GM23338 (cell line): ENCODE results near the gene MIF. TPM values are rescaled to one million over a fixed set of nuclear protein-coding genes. Genes with fewer than 3 reads are reported as not detected.
"Not testable (repeated sequence)": the region's sequence is repeated elsewhere in the genome, so short reads cannot be mapped to it uniquely, and the experiment has no call there.

ENCODE experiments used
- ATAC-seq: fragments of 200-7000 bp; cut with Tn5 transposase; 3 replicates; pipeline ENCODE4 v1.9.1; 2020
- DNase-seq: peaks from one replicate; pipeline ENCODE4 v3.0.0-alpha.2; 2015; ENCODE audit warnings: low spot score
- H2AFZ ChIP-seq: fragments of 200-600 bp; sonication (generic); 2 replicates; pipeline ENCODE4 v1.8.0; 2016; ENCODE audit warnings: antibody characterized with exemption, mild to moderate bottlenecking, moderate library complexity
- H3F3A ChIP-seq: fragments of 200-600 bp; sonication (generic); replicated peaks from 2 replicates; pipeline ENCODE4 v1.8.0; 2017; ENCODE audit warnings: antibody characterized with exemption, mixed run types, low read depth
- H3K27ac ChIP-seq: fragments of 200-600 bp; sonication (generic); 2 replicates; pipeline ENCODE4 v1.6.1; 2016; ENCODE audit warnings: low read depth
- H3K27me3 ChIP-seq: fragments of 200-600 bp; sonication (generic); 2 replicates; pipeline ENCODE4 v1.8.0; 2016; ENCODE audit warnings: mild to moderate bottlenecking, mixed run types, moderate library complexity; ENCODE audit not compliant: insufficient read depth
- H3K36me3 ChIP-seq: fragments of 200-600 bp; sonication (generic); 2 replicates; pipeline ENCODE4 v1.8.0; 2016; ENCODE audit warnings: mild to moderate bottlenecking; ENCODE audit not compliant: insufficient read depth
- H3K4me1 ChIP-seq: fragments of 200-600 bp; sonication (generic); 2 replicates; pipeline ENCODE4 v1.8.0; 2016; ENCODE audit warnings: mild to moderate bottlenecking, moderate library complexity; ENCODE audit not compliant: insufficient read depth
- H3K4me2 ChIP-seq: fragments of 200-600 bp; sonication (generic); 2 replicates; pipeline ENCODE4 v1.7.1; 2017; ENCODE audit warnings: mixed run types
- H3K4me3 ChIP-seq: fragments of 200-600 bp; sonication (generic); 2 replicates; pipeline ENCODE4 v1.6.1; 2016; ENCODE audit warnings: mixed run types
- H3K79me2 ChIP-seq: fragments of 200-600 bp; sonication (generic); replicated peaks from 2 replicates; pipeline ENCODE4 v1.8.0; 2017; ENCODE audit warnings: mild to moderate bottlenecking; ENCODE audit not compliant: insufficient read depth
- H3K9me2 ChIP-seq: fragments of 200-600 bp; sonication (generic); 2 replicates; pipeline ENCODE4 v1.8.0; 2017; ENCODE audit not compliant: insufficient read depth
- H4K20me1 ChIP-seq: fragments of 200-600 bp; sonication (generic); replicated peaks from 2 replicates; pipeline ENCODE4 v1.8.0; 2017; ENCODE audit warnings: mild to moderate bottlenecking; ENCODE audit not compliant: insufficient read depth
- H3K27ac Mint-ChIP-seq: 2 replicates; pipeline ENCODE4 v1.8.0; 2020; ENCODE audit warnings: inconsistent platforms, mild to moderate bottlenecking, moderate library complexity, mixed read lengths
- H3K27me3 Mint-ChIP-seq: 3 replicates; pipeline ENCODE4 v1.8.0; 2022; ENCODE audit warnings: low read depth, mild to moderate bottlenecking, moderate library complexity, mixed read lengths, inconsistent platforms; ENCODE audit not compliant: insufficient read depth, poor library complexity
- H3K36me3 Mint-ChIP-seq: 3 replicates; pipeline ENCODE4 v1.8.0; 2021; ENCODE audit warnings: low read depth, mild to moderate bottlenecking, inconsistent platforms, moderate library complexity, mixed read lengths
- H3K4me1 Mint-ChIP-seq: 3 replicates; pipeline ENCODE4 v1.8.0; 2020; ENCODE audit warnings: mild to moderate bottlenecking, inconsistent platforms, mixed read lengths
- H3K4me3 Mint-ChIP-seq: 3 replicates; pipeline ENCODE4 v1.8.0; 2021; ENCODE audit warnings: moderate library complexity, mild to moderate bottlenecking, inconsistent platforms, mixed read lengths
- H3K9me3 Mint-ChIP-seq: 3 replicates; pipeline ENCODE4 v1.8.0; 2020; ENCODE audit warnings: moderate library complexity, mild to moderate bottlenecking, inconsistent platforms, mixed read lengths
- CREB1 ChIP-seq: fragments of 250-450 bp; sonication (Bioruptor Pico); IDR thresholded peaks from 2 replicates; pipeline ENCODE4 v1.5.0; 2020; ENCODE audit warnings: low read depth, mild to moderate bottlenecking, moderate library complexity
- CTCF ChIP-seq, 2 experiments: fragments of 200-600 bp in 1 of 2; sonication (generic) in 1 of 2; conservative IDR thresholded peaks; 2 replicates each; pipeline versions ENCODE4 v1.5.1 to v1.6.1; 2016 to 2017; ENCODE audit warnings: antibody characterized with exemption in 2 of 2, low read depth in 2 of 2, mild to moderate bottlenecking in 2 of 2, moderate library complexity in 1 of 2
- JUNB ChIP-seq: IDR thresholded peaks from one replicate; pipeline ENCODE4 v1.6.1; 2016; ENCODE audit warnings: antibody characterized with exemption; ENCODE audit not compliant: unreplicated experiment
- NANOG ChIP-seq: IDR thresholded peaks from 2 replicates; pipeline ENCODE4 v1.6.1; 2016; ENCODE audit warnings: antibody characterized with exemption, borderline replicate concordance
- POLR2AphosphoS5 ChIP-seq: IDR thresholded peaks from 2 replicates; pipeline ENCODE4 v1.6.1; 2016; ENCODE audit warnings: antibody characterized with exemption, low read depth
- STAT1 ChIP-seq: IDR thresholded peaks from one replicate; pipeline ENCODE4 v1.6.1; 2016; ENCODE audit warnings: antibody characterized with exemption; ENCODE audit not compliant: unreplicated experiment
- ZNF331 ChIP-seq: fragments of 250-450 bp; sonication (Bioruptor Pico); IDR thresholded peaks from 2 replicates; pipeline ENCODE4 v1.5.0; 2020; ENCODE audit warnings: low read depth, mild to moderate bottlenecking, moderate library complexity
- ZNF462 ChIP-seq: fragments of 250-450 bp; sonication (Bioruptor Pico); IDR thresholded peaks from 2 replicates; pipeline ENCODE4 v1.5.0; 2020; ENCODE audit warnings: mild to moderate bottlenecking, moderate library complexity
- polyA plus RNA-seq: library from polyadenylated mRNA; unstranded; fragments of >200 nt; fragmentation: Nextera tagmentation; extraction: Ambion mirVana; gene quantifications from 2 replicates; pipeline ENCODE4 v1.2.1, GENCODE V29; 2016
- total RNA-seq: library from RNA; depleted of rRNA; stranded (reverse); fragments of >200 nt; shearing (Covaris generic); gene quantifications from 2 replicates; pipeline ENCODE4 v1.2.3, GENCODE V29; 2014

Gene MIF
- total and polyA plus RNA-seq, 2 experiments from 2014 or later = 800 to 5,205 TPM

- peaks cover 3% of the 10 kb centered on the region for H3K79me2 ChIP-seq
- no peak overlapping the region for H2AFZ ChIP-seq
- H3K27me3 ChIP-seq = no peaks in the 10 kb centered on the region
- no peaks in the 10 kb centered on the region for H3K36me3 ChIP-seq
- peaks cover 16% of the 10 kb centered on the region for H3F3A ChIP-seq
- ATAC-seq (peak; percentile 15), DNase-seq (peak; percentile 74)
- H3K27ac Mint-ChIP-seq = no peak overlapping the region
- no peaks in the 10 kb centered on the region; the same call in 1 of the 2 replicates for H3K9me2 ChIP-seq
- H3K4me1 Mint-ChIP-seq = peaks cover 14% of the 10 kb centered on the region
- H4K20me1 ChIP-seq = no peaks in the 10 kb centered on the region; the same call in 1 of the 2 replicates
- no peak overlapping the region for H3K4me2 ChIP-seq
- peaks cover 21% of the 10 kb centered on the region; the same call in 2 of the 3 replicates for H3K36me3 Mint-ChIP-seq
- peaks cover 7% of the 10 kb centered on the region for H3K4me1 ChIP-seq
- H3K27ac ChIP-seq = no peak overlapping the region
- no peak overlapping the region for H3K4me3 ChIP-seq
- H3K9me3 Mint-ChIP-seq = no peaks in the 10 kb centered on the region
- TF ChIP-seq CTCF (conservative IDR thresholded peaks at IDR 0.05; ENCODE audit: low read depth in 2 of 2) = peak; percentile 70 to 85
- TF ChIP-seq STAT1 = no peak
- TF ChIP-seq NANOG = no peak
- H3K4me3 Mint-ChIP-seq = no peak overlapping the region
- H3K27me3 Mint-ChIP-seq = peaks cover 11% of the 10 kb centered on the region
These were observed 32.1 kb upstream of the MIF start for GRCh38 chr22:23862103-23862502.

GRCh38 chr22:23864499-23865154, 29.6 kb upstream of the MIF start:
- H3K27ac Mint-ChIP-seq, H3K9me3 Mint-ChIP-seq, H3K79me2 ChIP-seq: not testable (repeated sequence)

GRCh38 chr22:23868580-23868979, 25.6 kb upstream of the MIF start:
- Histone ChIP-seq H3K9me2 (no peaks in the 10 kb centered on the region; the same call in 1 of the 2 replicates), H3K4me1 (no peaks in the 10 kb centered on the region), H3K27me3 (no peaks in the 10 kb centered on the region), H3K27ac (no peak overlapping the region), H3K4me3 (no peak overlapping the region), H4K20me1 (no peaks in the 10 kb centered on the region), H3K36me3 (no peaks in the 10 kb centered on the region), H3F3A (no peaks in the 10 kb centered on the region), H2AFZ (no peak overlapping the region), H3K4me2 (no peak overlapping the region), H3K79me2 (no peaks in the 10 kb centered on the region)
- Mint-ChIP-seq H3K27ac (no peak overlapping the region), H3K4me3 (no peak overlapping the region), H3K36me3 (peaks cover 42% of the 10 kb centered on the region), H3K4me1 (no peaks in the 10 kb centered on the region), H3K27me3 (peaks cover 3% of the 10 kb centered on the region), H3K9me3 (no peaks in the 10 kb centered on the region)
- ATAC-seq (no peak), DNase-seq (no peak)
- TF ChIP-seq JUNB (no peak), ZNF331 (CRISPR knock-in tag) (no peak), ZNF462 (CRISPR knock-in tag) (no peak), NANOG (no peak), CREB1 (CRISPR knock-in tag) (no peak), POLR2AphosphoS5 (no peak)

More at GRCh38 chr22:23864499-23865154, 29.6 kb upstream of the MIF start:
- H3K27me3 ChIP-seq, H3K27ac ChIP-seq, H3F3A ChIP-seq, H3K4me2 ChIP-seq, H3K9me2 ChIP-seq, H3K36me3 ChIP-seq, ATAC-seq, H4K20me1 ChIP-seq, H3K4me1 Mint-ChIP-seq, DNase-seq, H3K4me3 ChIP-seq, H2AFZ ChIP-seq, H3K4me3 Mint-ChIP-seq, H3K4me1 ChIP-seq, H3K27me3 Mint-ChIP-seq: not testable (repeated sequence)
- peaks cover 45% of the 10 kb centered on the region for H3K36me3 Mint-ChIP-seq
